Lower leg skin (tissue), 4 donors: ENCODE results near the gene COL8A1. TPM values are rescaled to one million over a fixed set of nuclear protein-coding genes. Genes with fewer than 3 reads are reported as not detected.

ENCODE experiments used
- DNase-seq, 2 donors: peaks; one replicate each; pipeline ENCODE4 v3.0.0-alpha.2; 2019; ENCODE audit warnings: low spot score in 2 of 2
- H3K4me3 ChIP-seq: fragments of 200-600 bp; sonication (generic); 2 replicates; pipeline ENCODE4 v1.5.1; 2017; ENCODE audit warnings: mild to moderate bottlenecking, low read depth; ENCODE audit not compliant: poor library complexity, severe bottlenecking
- CTCF ChIP-seq, 3 donors: fragments of 450-650 bp; IDR thresholded peaks; one replicate each; pipeline ENCODE4 v1.5.1; 2016; ENCODE audit warnings: antibody characterized with exemption in 3 of 3, mild to moderate bottlenecking in 3 of 3, moderate library complexity in 2 of 3
- POLR2A ChIP-seq, 2 donors: fragments of 450-650 bp; IDR thresholded peaks; one replicate each; pipeline ENCODE4 v1.6.1; 2016 to 2017; ENCODE audit warnings: antibody characterized with exemption in 2 of 2, mild to moderate bottlenecking in 1 of 2, moderate library complexity in 1 of 2
- WGBS, 2 donors: methylation state at CpG; one replicate each; pipeline ENCODE4 v1.1.5; 2018; 5-methylcytosine and 5-hydroxymethylcytosine counted together
- intact Hi-C: fragments of 100-400 bp; cut with DNase I; formaldehyde crosslinking; loops from one replicate; pipeline ENCODE4 v1.15.0; 2023; ENCODE audit warnings: low total_unique reads
- total RNA-seq, 4 donors: library from RNA; depleted of rRNA; stranded (reverse); fragments of >200 nt; gene quantifications; one replicate each; pipeline ENCODE4 v1.1.0, GENCODE V29; 2016

The COL8A1 gene
- total RNA-seq, 4 donors from 2014 or later, result 5.0 to 11.5 (median 7.2) TPM

- WGBS, 2 donors, result 88 to 93% methylated on average over 7 of the region's 7 CpGs
- intact Hi-C loops, result no loop called here
- no peak overlapping the region for H3K4me3 ChIP-seq
- DNase-seq, result no peak
- TF ChIP-seq POLR2A (IDR thresholded peaks at IDR 0.05), result no peak
- TF ChIP-seq CTCF (IDR thresholded peaks at IDR 0.05), result no peak
These were observed 64.9 kb downstream of the COL8A1 start for GRCh38 chr3:99702953-99703943.

DNA sequence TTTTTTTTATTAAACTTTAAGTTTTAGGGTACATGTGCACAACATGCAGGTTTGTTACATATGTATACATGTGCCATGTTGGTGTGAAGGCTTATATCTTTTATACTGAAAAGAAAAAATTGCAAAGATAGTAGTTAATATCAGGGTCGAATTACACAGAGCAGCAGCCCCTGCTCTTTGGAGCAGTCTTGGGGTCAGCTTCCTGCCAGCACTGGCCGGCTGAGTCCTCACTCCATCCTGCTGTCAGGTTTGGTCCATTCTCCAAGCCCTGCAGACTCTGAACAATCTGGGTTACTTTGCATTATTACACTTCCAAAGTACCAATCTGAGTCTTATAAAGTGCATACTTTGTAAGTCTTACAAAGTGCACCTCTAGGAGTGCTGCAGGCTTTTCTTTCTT is 66.0 kb downstream of the COL8A1 start:
- no peak overlapping the region for H3K4me3 ChIP-seq
- intact Hi-C loops, result no loop called here
- no peak for DNase-seq
- TF ChIP-seq CTCF (IDR thresholded peaks at IDR 0.05), result no peak
- no peak for TF ChIP-seq POLR2A (IDR thresholded peaks at IDR 0.05)
- 79% methylated on average over 2 of the region's 2 CpGs for WGBS, 2 donors

DNA sequence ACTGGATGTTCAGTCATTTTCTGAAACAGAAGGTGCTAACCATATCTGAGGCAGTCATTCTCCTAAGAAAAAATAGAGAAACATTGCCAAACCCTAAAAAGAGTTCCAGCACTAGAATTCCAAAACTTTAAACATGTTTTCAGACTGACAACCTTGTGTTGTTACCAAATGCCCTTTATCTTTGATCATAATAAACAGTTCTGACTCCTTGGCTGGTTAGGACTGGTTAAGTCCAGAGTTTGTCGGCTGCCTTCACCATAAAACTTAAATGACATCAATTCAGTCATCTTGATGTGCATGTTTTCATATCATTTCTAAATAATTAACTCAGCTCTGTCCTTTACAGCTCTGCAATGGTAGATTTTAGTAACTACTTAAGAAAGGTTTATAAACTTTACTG is 68.0 kb downstream of the COL8A1 start:
- 42 to 47% methylated on average over 1 of the region's 1 CpG for whole genome bisulfite sequencing, 2 donors
- DNase-seq, result no peak
- TF ChIP-seq CTCF (IDR thresholded peaks at IDR 0.05) (no peak), POLR2A (IDR thresholded peaks at IDR 0.05) (no peak)
- intact Hi-C loops, result no loop called here
- H3K4me3 ChIP-seq, result no peak overlapping the region

- DNase-seq, result no peak
- WGBS, 2 donors, result 74 to 75% methylated on average over 4 of the region's 4 CpGs
- no peak overlapping the region for H3K4me3 ChIP-seq
- no peak for TF ChIP-seq CTCF (IDR thresholded peaks at IDR 0.05)
- TF ChIP-seq POLR2A (IDR thresholded peaks at IDR 0.05), result no peak
- intact Hi-C loops, result no loop called here
These were observed 69.9 kb downstream of the COL8A1 start for GRCh38 chr3:99708207-99708745.

GRCh38 chr3:99709686-99710085 is 71.3 kb downstream of the COL8A1 start:
- no peak for TF ChIP-seq POLR2A (IDR thresholded peaks at IDR 0.05)
- TF ChIP-seq CTCF (IDR thresholded peaks at IDR 0.05), result no peak
- H3K4me3 ChIP-seq, result no peak overlapping the region
- intact Hi-C loops, result no loop called here
- 96 to 97% methylated on average over 1 of the region's 1 CpG for WGBS, 2 donors
- no peak for DNase-seq
